ENCODE data around the gene TBCK. TPM values are rescaled to one million over a fixed set of nuclear protein-coding genes. Genes with fewer than 3 reads are reported as not detected.
A peak's percentile ranks its signal among the peaks of the same experiment; 100 is the strongest.
"Not testable (repeated sequence)": the region's sequence is repeated elsewhere in the genome, so short reads cannot be mapped to it uniquely, and the experiment has no call there.

Gene TBCK
- total and polyA plus RNA-seq, 7 experiments from 2014 or later: 29.5 to 70.7 (median 54.8) TPM

- intact Hi-C loops (cut with micrococcal nuclease); H3K4me3 Mint-ChIP-seq; H3K4me3 ChIP-seq (ENCODE audit: low read length); H3K27me3 ChIP-seq (ENCODE audit: control insufficient read depth in 2 of 2, insufficient read depth in 2 of 2, low read length in 2 of 2); H3K27ac Mint-ChIP-seq; H3K27me3 Mint-ChIP-seq; H3K4me1 Mint-ChIP-seq; ATAC-seq; H3K27ac ChIP-seq (ENCODE audit: low read depth, low read length); H3K4me1 ChIP-seq (ENCODE audit: control insufficient read depth in 2 of 2, insufficient read depth in 2 of 2, low read length in 2 of 2); CTCF ChIA-PET; POLR2A ChIA-PET: not testable (repeated sequence)
- peaks cover 0 to 33% (median 5%) of the 10 kb centered on the region in 3 experiments for H3K9me3 ChIP-seq (ENCODE audit: control insufficient read depth in 2 of 3, low read length in 3 of 3)
- Mint-ChIP-seq H3K36me3 (peaks cover 48 to 98% (median 95%) of the 10 kb centered on the region in 5 donors), H3K9me3 (peaks cover 20 to 76% (median 45%) of the 10 kb centered on the region in 11 donors)
- DNase-seq: peak in 1 of 9 donors; percentile 2
- H3K36me3 ChIP-seq (ENCODE audit: control insufficient read depth in 2 of 3, insufficient read depth in 3 of 3, low read length in 3 of 3): peaks cover 0 to 73% (median 4%) of the 10 kb centered on the region in 3 experiments
Observed at GRCh38 chr4:106111778-106112469, 204.1 kb downstream of the TBCK start.

GRCh38 chr4:106109929-106110328, 206.1 kb downstream of the TBCK start:
- DNase-seq (no peak), ATAC-seq (no peak)
- no peak overlapping the region for H3K27ac ChIP-seq (ENCODE audit: low read depth, low read length)
- no peak overlapping the region for H3K27ac Mint-ChIP-seq
- H3K4me3 Mint-ChIP-seq: no peak overlapping the region
- ChIA-PET POLR2A (no interaction called here), CTCF (no interaction called here)
- intact Hi-C loops (cut with micrococcal nuclease): no loop called here
- H3K27me3 ChIP-seq (ENCODE audit: control insufficient read depth in 2 of 2, insufficient read depth in 2 of 2, low read length in 2 of 2): no peaks in the 10 kb centered on the region
- no peaks in the 10 kb centered on the region for H3K4me1 ChIP-seq (ENCODE audit: control insufficient read depth in 2 of 2, insufficient read depth in 2 of 2, low read length in 2 of 2)
- H3K27me3 Mint-ChIP-seq: no peaks in the 10 kb centered on the region
- H3K9me3 ChIP-seq (ENCODE audit: control insufficient read depth in 2 of 3, low read length in 3 of 3): peaks cover 0 to 33% (median 5%) of the 10 kb centered on the region in 3 experiments
- H3K4me1 Mint-ChIP-seq: no peaks in the 10 kb centered on the region
- peaks cover 49 to 100% (median 96%) of the 10 kb centered on the region in 5 donors for H3K36me3 Mint-ChIP-seq
- H3K9me3 Mint-ChIP-seq: peaks cover 24 to 69% (median 45%) of the 10 kb centered on the region in 11 donors
- H3K4me3 ChIP-seq (ENCODE audit: low read length): no peak overlapping the region
- H3K36me3 ChIP-seq (ENCODE audit: control insufficient read depth in 2 of 3, insufficient read depth in 3 of 3, low read length in 3 of 3): peaks cover 0 to 68% (median 0%) of the 10 kb centered on the region in 3 experiments

DNA sequence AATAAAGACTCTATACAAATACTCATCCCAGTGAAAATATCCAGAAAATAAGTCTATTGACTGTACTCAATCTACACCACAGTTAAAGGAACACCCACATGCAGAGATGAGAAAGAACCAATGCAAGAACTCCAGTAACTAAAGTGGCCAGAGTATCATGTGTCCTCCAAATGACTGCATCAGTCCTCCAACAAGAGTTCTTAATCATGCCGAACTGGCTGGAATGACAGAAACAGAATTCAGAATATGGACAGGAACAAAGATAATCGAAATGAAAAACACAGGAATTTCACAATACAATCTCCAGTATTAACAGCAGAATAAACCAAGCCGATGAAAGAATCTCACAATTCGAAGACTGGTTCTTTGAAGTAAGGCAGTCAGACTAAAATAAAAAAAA, 210.3 kb downstream of the TBCK start:
- peaks cover 0 to 47% (median 0%) of the 10 kb centered on the region in 3 experiments for H3K36me3 ChIP-seq (ENCODE audit: control insufficient read depth in 2 of 3, insufficient read depth in 3 of 3, low read length in 3 of 3)
- no peak overlapping the region for H3K4me3 ChIP-seq (ENCODE audit: low read length)
- no peaks in the 10 kb centered on the region for H3K4me1 Mint-ChIP-seq
- no peak overlapping the region for H3K27ac Mint-ChIP-seq
- ATAC-seq: no peak
- H3K36me3 Mint-ChIP-seq: peaks cover 35 to 92% (median 85%) of the 10 kb centered on the region in 5 donors
- intact Hi-C loops (cut with micrococcal nuclease): no loop called here
- H3K27ac ChIP-seq (ENCODE audit: low read depth, low read length): no peak overlapping the region
- ChIA-PET POLR2A (no interaction called here), CTCF (no interaction called here)
- no peaks in the 10 kb centered on the region for H3K27me3 ChIP-seq (ENCODE audit: control insufficient read depth in 2 of 2, insufficient read depth in 2 of 2, low read length in 2 of 2)
- no peak for DNase-seq
- no peak overlapping the region for H3K4me3 Mint-ChIP-seq
- peaks cover 0 to 10% (median 0%) of the 10 kb centered on the region in 3 experiments for H3K9me3 ChIP-seq (ENCODE audit: control insufficient read depth in 2 of 3, low read length in 3 of 3)
- H3K9me3 Mint-ChIP-seq: peaks cover 7 to 31% (median 19%) of the 10 kb centered on the region in 11 donors
- H3K27me3 Mint-ChIP-seq: no peaks in the 10 kb centered on the region
- no peaks in the 10 kb centered on the region for H3K4me1 ChIP-seq (ENCODE audit: control insufficient read depth in 2 of 2, insufficient read depth in 2 of 2, low read length in 2 of 2)

GRCh38 chr4:106104276-106104675, 211.7 kb downstream of the TBCK start:
- Histone ChIP-seq H3K4me3 (ENCODE audit: low read length) (no peak overlapping the region), H3K4me1 (ENCODE audit: control insufficient read depth in 2 of 2, insufficient read depth in 2 of 2, low read length in 2 of 2) (no peaks in the 10 kb centered on the region), H3K9me3 (ENCODE audit: control insufficient read depth in 2 of 3, low read length in 3 of 3) (no peaks in the 10 kb centered on the region), H3K27me3 (ENCODE audit: control insufficient read depth in 2 of 2, insufficient read depth in 2 of 2, low read length in 2 of 2) (no peaks in the 10 kb centered on the region), H3K36me3 (ENCODE audit: control insufficient read depth in 2 of 3, insufficient read depth in 3 of 3, low read length in 3 of 3) (peaks cover 0 to 32% (median 0%) of the 10 kb centered on the region in 3 experiments), H3K27ac (ENCODE audit: low read depth, low read length) (no peak overlapping the region)
- no peak for ATAC-seq
- Mint-ChIP-seq H3K36me3 (peaks cover 26 to 92% (median 81%) of the 10 kb centered on the region in 5 donors), H3K4me3 (no peak overlapping the region), H3K27me3 (no peaks in the 10 kb centered on the region), H3K27ac (no peak overlapping the region), H3K4me1 (no peaks in the 10 kb centered on the region), H3K9me3 (peaks cover 7 to 19% (median 10%) of the 10 kb centered on the region in 11 donors)
- ChIA-PET POLR2A (no interaction called here), CTCF (no interaction called here)
- no peak for DNase-seq
- intact Hi-C loops (cut with micrococcal nuclease): no loop called here

GRCh38 chr4:106096454-106096853, 219.6 kb downstream of the TBCK start:
- intact Hi-C loops (cut with micrococcal nuclease): no loop called here
- CTCF ChIA-PET: no interaction called here
- H3K36me3 Mint-ChIP-seq: peaks cover 23 to 90% (median 74%) of the 10 kb centered on the region in 5 donors

DNA sequence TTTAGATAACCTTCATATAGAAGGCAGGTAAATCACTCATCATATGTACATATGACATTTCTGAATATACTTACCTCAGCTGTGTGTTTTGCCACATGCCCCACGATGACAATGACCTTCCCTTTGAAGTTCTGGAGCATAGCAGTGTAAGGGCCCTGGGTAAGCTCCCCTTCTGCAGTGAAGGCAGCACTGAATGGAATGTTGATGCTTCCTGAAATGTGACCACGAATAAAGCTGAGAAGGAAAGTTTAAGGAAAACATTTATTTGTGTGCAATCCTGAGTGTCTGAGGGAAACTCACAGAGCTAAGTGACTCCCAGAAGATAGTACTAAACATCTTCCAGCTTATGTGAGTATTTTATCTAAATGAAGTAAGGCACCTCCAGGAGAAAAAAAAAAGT, 220.6 kb downstream of the TBCK start:
- Mint-ChIP-seq H3K4me3 (no peak overlapping the region), H3K4me1 (no peaks in the 10 kb centered on the region), H3K27ac (peak overlapping the region in 1 of 9 donors; percentile 16), H3K27me3 (no peaks in the 10 kb centered on the region), H3K36me3 (peaks cover 33 to 91% (median 76%) of the 10 kb centered on the region in 5 donors), H3K9me3 (peaks cover 3 to 36% (median 25%) of the 10 kb centered on the region in 11 donors)
- DNase-seq: no peak
- peaks cover 0 to 10% (median 6%) of the 10 kb centered on the region in 3 experiments for H3K9me3 ChIP-seq (ENCODE audit: control insufficient read depth in 2 of 3, low read length in 3 of 3)
- H3K27ac ChIP-seq (ENCODE audit: low read depth, low read length): no peak overlapping the region
- H3K4me3 ChIP-seq (ENCODE audit: low read length): no peak overlapping the region
- intact Hi-C loops (cut with micrococcal nuclease): no loop called here
- no peak for ATAC-seq
- CTCF ChIA-PET: interaction anchor here (0.5 kb wide), 1 partner anchor 50 kb away, joined by 3 read pairs; no protein-coding TSS in a partner anchor
- no peaks in the 10 kb centered on the region for H3K27me3 ChIP-seq (ENCODE audit: control insufficient read depth in 2 of 2, insufficient read depth in 2 of 2, low read length in 2 of 2)
- POLR2A ChIA-PET: interaction anchor here (0.7 kb wide), 1 partner anchor 1767 kb away, joined by 4 read pairs; no protein-coding TSS in a partner anchor
- no peaks in the 10 kb centered on the region for H3K4me1 ChIP-seq (ENCODE audit: control insufficient read depth in 2 of 2, insufficient read depth in 2 of 2, low read length in 2 of 2)
- H3K36me3 ChIP-seq (ENCODE audit: control insufficient read depth in 2 of 3, insufficient read depth in 3 of 3, low read length in 3 of 3): peaks cover 0 to 32% (median 0%) of the 10 kb centered on the region in 3 experiments

More at GRCh38 chr4:106096454-106096853, 219.6 kb downstream of the TBCK start:
- no peak for ATAC-seq
- Mint-ChIP-seq H3K9me3 (peaks cover 0 to 25% (median 14%) of the 10 kb centered on the region in 11 donors), H3K27ac (peak overlapping the region in 1 of 9 donors; percentile 56), H3K4me1 (no peaks in the 10 kb centered on the region), H3K27me3 (no peaks in the 10 kb centered on the region), H3K4me3 (no peak overlapping the region)
- DNase-seq: no peak
- no peak overlapping the region for H3K4me3 ChIP-seq (ENCODE audit: low read length)
- POLR2A ChIA-PET: no interaction called here
- H3K27ac ChIP-seq (ENCODE audit: low read depth, low read length): no peak overlapping the region
- H3K36me3 ChIP-seq (ENCODE audit: control insufficient read depth in 2 of 3, insufficient read depth in 3 of 3, low read length in 3 of 3): peaks cover 0 to 21% (median 0%) of the 10 kb centered on the region in 3 experiments
- no peaks in the 10 kb centered on the region for H3K9me3 ChIP-seq (ENCODE audit: control insufficient read depth in 2 of 3, low read length in 3 of 3)
- H3K4me1 ChIP-seq (ENCODE audit: control insufficient read depth in 2 of 2, insufficient read depth in 2 of 2, low read length in 2 of 2): no peaks in the 10 kb centered on the region
- no peaks in the 10 kb centered on the region for H3K27me3 ChIP-seq (ENCODE audit: control insufficient read depth in 2 of 2, insufficient read depth in 2 of 2, low read length in 2 of 2)

All from naive thymus-derived CD4-positive, alpha-beta T cell (primary cell).